SU-DHL-6 (cell line): Measurements from ENCODE around the gene RASA1.
"Not testable (repeated sequence)": the region's sequence is repeated elsewhere in the genome, so short reads cannot be mapped to it uniquely, and the experiment has no call there.

Experiments used
- H2AFZ ChIP-seq: fragments of 200-600 bp; sonication (generic); 2 replicates; pipeline ENCODE4 v1.6.1; 2014; ENCODE audit warnings: low read depth, mild to moderate bottlenecking, moderate library complexity, mixed read lengths, antibody characterized with exemption, low read length; ENCODE audit not compliant: severe bottlenecking
- H3F3A ChIP-seq: fragments of 200-600 bp; shearing (Covaris generic); 2 replicates; pipeline ENCODE4 v1.6.0; 2016; ENCODE audit warnings: antibody characterized with exemption, mild to moderate bottlenecking; ENCODE audit not compliant: insufficient read depth
- H3K27ac ChIP-seq: fragments of 200-600 bp; sonication (generic); 2 replicates; pipeline ENCODE4 v1.5.1; 2016; ENCODE audit warnings: low read depth, mild to moderate bottlenecking, low read length, moderate library complexity, mixed read lengths
- H3K27me3 ChIP-seq: fragments of 200-600 bp; sonication (generic), shearing (Covaris generic); 2 replicates; pipeline ENCODE4 v1.6.0; 2014; ENCODE audit warnings: mild to moderate bottlenecking, low read length
- H3K36me3 ChIP-seq: fragments of 200-600 bp; sonication (generic); 2 replicates; pipeline ENCODE4 v1.6.1; 2014; ENCODE audit warnings: mild to moderate bottlenecking, low read length, mixed read lengths
- H3K4me2 ChIP-seq: fragments of 300-600, 200-600 bp; shearing (Covaris generic), sonication (generic); 2 replicates; pipeline ENCODE4 v1.6.0; 2014; ENCODE audit warnings: low read length, low read depth, mild to moderate bottlenecking; ENCODE audit not compliant: poor library complexity, severe bottlenecking
- H3K4me3 ChIP-seq: fragments of 200-600 bp; sonication (generic); 2 replicates; pipeline ENCODE4 v1.5.1; 2014; ENCODE audit warnings: antibody characterized with exemption, low read length, mild to moderate bottlenecking, mixed read lengths; ENCODE audit not compliant: insufficient read depth, poor library complexity, severe bottlenecking
- H3K79me2 ChIP-seq: fragments of 200-600 bp; sonication (generic); 2 replicates; pipeline ENCODE4 v1.6.1; 2014; ENCODE audit warnings: mild to moderate bottlenecking, low read length, moderate library complexity; ENCODE audit not compliant: insufficient read depth
- H3K9ac ChIP-seq: fragments of 200-600 bp; sonication (generic); 2 replicates; pipeline ENCODE4 v1.7.0; 2014; ENCODE audit warnings: mild to moderate bottlenecking, low read length
- H3K9me2 ChIP-seq: fragments of 200-600 bp; sonication (generic); replicated peaks from 2 replicates; pipeline ENCODE4 v1.6.1; 2014; ENCODE audit warnings: low read length; ENCODE audit not compliant: insufficient read depth
- H3K9me3 ChIP-seq: fragments of 200-600 bp; sonication (generic); 2 replicates; pipeline ENCODE4 v1.6.1; 2014; ENCODE audit warnings: low read length, mixed read lengths; ENCODE audit not compliant: insufficient read depth
- H4K20me1 ChIP-seq: fragments of 200-600 bp; sonication (generic); 2 replicates; pipeline ENCODE4 v1.6.1; 2014; ENCODE audit warnings: low read depth, mild to moderate bottlenecking, antibody characterized with exemption, low read length, moderate library complexity, mixed read lengths
- EZH2phosphoT487 ChIP-seq: fragments of 200-600 bp; sonication (generic), shearing (Covaris generic); conservative IDR thresholded peaks from 2 replicates; pipeline ENCODE4 v1.6.1; 2018; ENCODE audit warnings: mild to moderate bottlenecking, antibody characterized with exemption, low read length, moderate library complexity, mixed read lengths
- TF ChIP-seq, protein P1 (sequence below): fragments of 200-600 bp; sonication (generic); IDR thresholded peaks from one replicate; pipeline ENCODE4 v1.5.1; 2017; ENCODE audit warnings: antibody characterized with exemption, mild to moderate bottlenecking, low read length, moderate library complexity; ENCODE audit not compliant: insufficient read depth, poor library complexity, severe bottlenecking

RASA1 gene

DNA sequence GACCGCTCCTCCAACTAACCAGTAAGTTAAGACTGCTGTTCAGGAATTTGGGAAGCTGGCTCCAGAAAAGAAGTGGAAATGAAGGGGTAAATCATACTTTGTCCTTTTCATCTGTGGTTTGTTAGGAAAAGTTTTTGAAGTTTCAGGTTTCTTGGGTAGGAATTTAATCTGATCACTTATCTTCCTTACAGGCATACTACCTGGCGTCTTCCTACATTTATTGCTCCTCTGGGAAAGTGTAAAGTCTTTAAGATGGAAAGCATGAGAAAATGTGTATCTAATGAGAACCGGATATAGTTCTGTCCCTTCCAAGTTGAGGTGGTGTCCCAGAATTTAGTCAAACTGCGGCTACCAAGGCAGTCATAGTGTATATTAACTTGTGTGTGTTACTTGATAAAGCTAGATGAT, 1.3 kb downstream of the RASA1 start:
- no peaks in the 10 kb centered on the region for H3K9me2 ChIP-seq
- no peaks in the 10 kb centered on the region for H3K9me3 ChIP-seq
- H3K9ac ChIP-seq = peak overlapping the region; percentile 84
- no peaks in the 10 kb centered on the region for H3F3A ChIP-seq
- TF ChIP-seq EZH2phosphoT487 = no peak
- TF ChIP-seq, protein P1, sequence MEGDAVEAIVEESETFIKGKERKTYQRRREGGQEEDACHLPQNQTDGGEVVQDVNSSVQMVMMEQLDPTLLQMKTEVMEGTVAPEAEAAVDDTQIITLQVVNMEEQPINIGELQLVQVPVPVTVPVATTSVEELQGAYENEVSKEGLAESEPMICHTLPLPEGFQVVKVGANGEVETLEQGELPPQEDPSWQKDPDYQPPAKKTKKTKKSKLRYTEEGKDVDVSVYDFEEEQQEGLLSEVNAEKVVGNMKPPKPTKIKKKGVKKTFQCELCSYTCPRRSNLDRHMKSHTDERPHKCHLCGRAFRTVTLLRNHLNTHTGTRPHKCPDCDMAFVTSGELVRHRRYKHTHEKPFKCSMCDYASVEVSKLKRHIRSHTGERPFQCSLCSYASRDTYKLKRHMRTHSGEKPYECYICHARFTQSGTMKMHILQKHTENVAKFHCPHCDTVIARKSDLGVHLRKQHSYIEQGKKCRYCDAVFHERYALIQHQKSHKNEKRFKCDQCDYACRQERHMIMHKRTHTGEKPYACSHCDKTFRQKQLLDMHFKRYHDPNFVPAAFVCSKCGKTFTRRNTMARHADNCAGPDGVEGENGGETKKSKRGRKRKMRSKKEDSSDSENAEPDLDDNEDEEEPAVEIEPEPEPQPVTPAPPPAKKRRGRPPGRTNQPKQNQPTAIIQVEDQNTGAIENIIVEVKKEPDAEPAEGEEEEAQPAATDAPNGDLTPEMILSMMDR = no peak
- H3K27ac ChIP-seq = peak overlapping the region; percentile 74; the same call in 1 of the 2 replicates
- peak overlapping the region; percentile 94 for H3K4me2 ChIP-seq
- peaks cover 7% of the 10 kb centered on the region; the same call in 1 of the 2 replicates for H4K20me1 ChIP-seq
- no peaks in the 10 kb centered on the region for H3K36me3 ChIP-seq
- H3K27me3 ChIP-seq = no peaks in the 10 kb centered on the region
- H2AFZ ChIP-seq = no peak overlapping the region
- peak overlapping the region; percentile 81 for H3K4me3 ChIP-seq
- H3K79me2 ChIP-seq = peaks cover 50% of the 10 kb centered on the region

DNA sequence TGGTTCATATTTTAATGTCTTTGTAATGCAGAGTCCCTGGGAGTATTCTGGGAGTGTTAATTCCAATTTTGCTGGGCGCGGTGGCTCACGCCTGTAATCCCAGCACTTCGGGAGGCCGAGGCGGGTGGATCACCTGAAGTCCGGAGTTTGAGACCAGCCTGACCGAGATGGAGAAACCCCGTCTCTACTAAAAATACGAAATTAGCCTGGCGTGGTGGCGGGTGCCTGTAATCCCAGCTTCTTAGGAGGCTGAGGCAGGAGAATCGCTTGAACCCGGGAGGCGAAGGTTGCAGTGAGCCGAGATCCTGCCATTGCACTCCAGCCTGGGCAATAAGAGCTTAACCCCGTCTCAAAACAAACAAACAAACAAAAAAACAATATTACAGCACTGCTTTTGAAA, 3.2 kb downstream of the RASA1 start:
- not testable (repeated sequence) for H3K4me2 ChIP-seq, H3K27me3 ChIP-seq, H3K9ac ChIP-seq, H3K4me3 ChIP-seq, H3K9me2 ChIP-seq, H3K36me3 ChIP-seq, H4K20me1 ChIP-seq, H2AFZ ChIP-seq, H3K9me3 ChIP-seq, H3F3A ChIP-seq, H3K27ac ChIP-seq
- peaks cover 67% of the 10 kb centered on the region for H3K79me2 ChIP-seq

DNA sequence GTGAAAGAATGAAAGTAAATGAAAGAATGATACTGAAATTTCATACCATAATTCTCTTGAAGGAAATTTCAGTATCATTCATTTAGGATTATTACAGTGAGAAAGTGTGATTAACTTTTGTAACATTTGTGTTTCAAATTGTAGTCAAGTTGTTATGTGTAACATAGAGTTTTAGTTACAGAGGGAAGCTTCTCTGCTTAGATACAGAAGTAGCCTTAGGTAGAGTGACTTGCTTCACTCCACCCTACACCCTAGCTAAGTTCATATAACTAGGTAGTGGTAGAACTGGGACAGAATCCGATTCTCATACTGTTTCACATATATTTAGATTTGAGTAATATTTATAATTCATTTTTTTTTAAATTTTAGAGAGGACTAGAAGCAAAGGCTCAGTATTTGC, 9.0 kb downstream of the RASA1 start:
- Histone ChIP-seq H3F3A (no peaks in the 10 kb centered on the region), H3K4me2 (no peak overlapping the region), H3K9ac (no peak overlapping the region), H3K9me3 (no peaks in the 10 kb centered on the region), H4K20me1 (peaks cover 7% of the 10 kb centered on the region; the same call in 1 of the 2 replicates), H2AFZ (no peak overlapping the region), H3K9me2 (no peaks in the 10 kb centered on the region), H3K36me3 (no peaks in the 10 kb centered on the region), H3K79me2 (peaks cover 80% of the 10 kb centered on the region), H3K27me3 (no peaks in the 10 kb centered on the region), H3K4me3 (no peak overlapping the region), H3K27ac (no peak overlapping the region)
- no peak for TF ChIP-seq EZH2phosphoT487

DNA sequence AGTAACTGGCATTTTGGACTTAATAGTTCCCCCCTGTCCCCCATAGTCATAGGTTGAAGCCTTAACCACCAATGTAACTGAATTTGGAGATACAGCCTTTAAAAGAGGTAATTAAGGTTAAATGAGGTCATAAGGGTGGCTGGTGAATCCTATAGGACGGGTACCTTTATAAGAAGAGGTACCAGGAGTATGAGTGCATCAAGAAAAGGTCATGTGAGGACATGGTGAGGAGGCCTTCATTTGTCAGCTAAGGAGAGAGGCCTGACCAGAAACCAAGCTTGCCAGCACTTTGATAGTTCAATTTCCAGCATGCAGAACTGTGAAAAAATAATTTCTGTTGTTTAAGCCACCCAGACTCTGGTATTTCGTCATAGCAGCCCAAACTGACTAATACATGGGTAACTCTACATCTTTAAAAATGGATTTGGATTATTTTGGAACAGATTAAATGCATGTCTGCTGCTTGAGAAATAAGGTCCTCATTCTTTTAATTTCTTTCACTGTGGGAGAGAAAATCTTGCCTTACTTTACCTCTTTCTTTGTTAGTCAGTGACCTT, 9.7 kb downstream of the RASA1 start:
- Histone ChIP-seq H3K4me2 (no peak overlapping the region), H3K9me3 (no peaks in the 10 kb centered on the region), H3K9ac (no peak overlapping the region), H3K9me2 (no peaks in the 10 kb centered on the region), H3K4me3 (no peak overlapping the region), H4K20me1 (peaks cover 7% of the 10 kb centered on the region; the same call in 1 of the 2 replicates), H3K27me3 (no peaks in the 10 kb centered on the region), H2AFZ (no peak overlapping the region), H3F3A (no peaks in the 10 kb centered on the region), H3K27ac (no peak overlapping the region), H3K36me3 (no peaks in the 10 kb centered on the region), H3K79me2 (peaks cover 80% of the 10 kb centered on the region)
- TF ChIP-seq, protein P1 = no peak
- TF ChIP-seq EZH2phosphoT487 = no peak
